Measurements from ENCODE around the gene CST6. TPM values are rescaled to one million over a fixed set of nuclear protein-coding genes. Genes with fewer than 3 reads are reported as not detected.
A peak's percentile ranks its signal among the peaks of the same experiment; 100 is the strongest.

CST6 gene
- total and polyA plus RNA-seq, 2 of the 4 experiments (the other 2 are of a cell fraction), result 0.54 to 3.0 TPM

GRCh38 chr11:66002648-66003225, 9.1 kb upstream of the CST6 start:
- CTCF ChIA-PET, result interaction anchor here (1.3 kb wide), 1 partner anchor 43 kb away, joined by 5 read pairs; no protein-coding TSS in a partner anchor
- peak overlapping the region; percentile 88 for H2BK5ac ChIP-seq (ENCODE audit: low read depth, low read length, poor library complexity, severe bottlenecking)
- intact Hi-C loops (cut with micrococcal nuclease) (loop anchor here (2.0 kb wide), 1 partner anchor 42 kb away; no protein-coding TSS in a partner anchor), in situ Hi-C loops (cut with MboI; ENCODE audit: low sequenced_read_pairs) (no loop called here), dilution Hi-C loops (cut with HindIII; ENCODE audit: low sequenced_read_pairs, unreplicated experiment) (no loop called here)
- H3K9me3 ChIP-seq (ENCODE audit: control insufficient read depth, insufficient read depth, low read length), result no peaks in the 10 kb centered on the region
- H3K9me1 ChIP-seq (ENCODE audit: insufficient read depth, low read length), result 0 out of 2 replicates have a peak, but pooled peaks cover 3% of the 10 kb centered on the region
- peak overlapping the region; percentile 99 for H2AK9ac ChIP-seq (replicated peaks; ENCODE audit: low read depth, low read length, poor library complexity)
- H2BK20ac ChIP-seq (ENCODE audit: low read depth, low read length), result no peak overlapping the region
- H3K23ac ChIP-seq (ENCODE audit: low read depth, low read length), result peak overlapping the region; percentile 96; the same call in 1 of the 2 replicates
- H2BK120ac ChIP-seq (ENCODE audit: low read depth, low read length), result peak overlapping the region; percentile 96
- H3K27me3 ChIP-seq (ENCODE audit: control insufficient read depth, insufficient read depth, low read length), result no peaks in the 10 kb centered on the region
- H4K8ac ChIP-seq (ENCODE audit: low read depth in 2 of 2, low read length in 2 of 2), result peak overlapping the region; percentile 77 to 100
- peaks cover 36 to 55% of the 10 kb centered on the region in 2 experiments for H3K79me1 ChIP-seq (ENCODE audit: low read depth in 1 of 2, low read length in 2 of 2)
- peak overlapping the region; percentile 98 for H3K14ac ChIP-seq (replicated peaks; ENCODE audit: low read depth, low read length)
- 0% methylated on average over 7 of the region's 40 CpGs; no CpG with 5 or more reads in 1 of the 2 experiments for WGBS, 2 experiments (ENCODE audit: extremely low coverage in 2 of 2, insufficient read length in 1 of 2)
- H2BK15ac ChIP-seq (ENCODE audit: low read depth, low read length), result no peak overlapping the region
- BruUV-seq (replicated peaks), result no TSS peak
- H3K56ac ChIP-seq (ENCODE audit: extremely low read depth, insufficient read depth, low read length), result peak overlapping the region; percentile 95
- DNase-seq, result peak; percentile 48
- H4K91ac ChIP-seq (ENCODE audit: insufficient read depth, low read depth, low read length), result peak overlapping the region; percentile 69
- peak; percentile 81 for ATAC-seq (ENCODE audit: low read depth)
- peak overlapping the region; percentile 91 for H3K4me2 ChIP-seq (ENCODE audit: low read depth, low read length)
- H3K27ac ChIP-seq (ENCODE audit: insufficient read depth, low read length), result peak overlapping the region; percentile 96
- H2AFZ ChIP-seq (replicated peaks; ENCODE audit: low read length, poor library complexity), result peak overlapping the region; percentile 100
- no peaks in the 10 kb centered on the region for H3K4me1 ChIP-seq (ENCODE audit: control insufficient read depth, insufficient read depth, low read length)
- peak overlapping the region; percentile 91 for H3K9ac ChIP-seq (ENCODE audit: low read depth, low read length)
- H3K36me3 ChIP-seq (ENCODE audit: control insufficient read depth, insufficient read depth, low read length), result peaks cover 31% of the 10 kb centered on the region
- POLR2A ChIA-PET (ENCODE audit: unreplicated experiment), result interaction anchor here (0.7 to 0.9 kb wide), 2 partner anchors 9 to 65 kb away, joined by 3 to 6 read pairs; partner anchors contain the start of gene CST6
- H3K4me3 ChIP-seq (ENCODE audit: insufficient read depth, low read depth, low read length), result peak overlapping the region; percentile 71
- H3K4ac ChIP-seq (ENCODE audit: low read depth, low read length), result peak overlapping the region; percentile 98
- H4K5ac ChIP-seq (ENCODE audit: low read depth, low read length), result peak overlapping the region; percentile 97
- peaks cover 11% of the 10 kb centered on the region for H4K20me1 ChIP-seq (ENCODE audit: insufficient read depth, low read length)
- H3K18ac ChIP-seq (ENCODE audit: low read depth, low read length), result peak overlapping the region; percentile 78; the same call in 1 of the 2 replicates
- peak overlapping the region; percentile 99 for H2AK5ac ChIP-seq (ENCODE audit: low read depth, low read length)
- TF ChIP-seq MAZ (IDR thresholded peaks at IDR 0.05; ENCODE audit: borderline replicate concordance, low read depth, low read length) (peak; percentile 66; the same call in 1 of the 2 replicates), BHLHE40 (IDR thresholded peaks at IDR 0.05; ENCODE audit: low read depth, low read length) (no peak), RCOR1 (IDR thresholded peaks at IDR 0.05; ENCODE audit: insufficient replicate concordance, low read length) (no peak), SMC3 (IDR thresholded peaks at IDR 0.05; ENCODE audit: low read depth, low read length) (no peak), RAD21 (IDR thresholded peaks at IDR 0.05; ENCODE audit: low read length) (no peak), FOS (IDR thresholded peaks at IDR 0.05; ENCODE audit: low read depth, low read length) (no peak), NFE2L2 (IDR thresholded peaks at IDR 0.05; ENCODE audit: low read depth, low read length) (no peak), MXI1 (IDR thresholded peaks at IDR 0.05; ENCODE audit: borderline replicate concordance, low read depth, low read length) (peak; percentile 59; the same call in 1 of the 2 replicates), CHD1 (IDR thresholded peaks at IDR 0.05; ENCODE audit: low read depth, low read length) (0 out of 2 replicates have a peak, but pooled peaks have one; percentile 6), CEBPB (IDR thresholded peaks at IDR 0.05; ENCODE audit: low read depth, low read length) (peak; percentile 44; the same call in 1 of the 2 replicates), POLR2A (IDR thresholded peaks at IDR 0.05; ENCODE audit: low read depth, low read length) (no peak)
- TF ChIP-seq, protein P1, sequence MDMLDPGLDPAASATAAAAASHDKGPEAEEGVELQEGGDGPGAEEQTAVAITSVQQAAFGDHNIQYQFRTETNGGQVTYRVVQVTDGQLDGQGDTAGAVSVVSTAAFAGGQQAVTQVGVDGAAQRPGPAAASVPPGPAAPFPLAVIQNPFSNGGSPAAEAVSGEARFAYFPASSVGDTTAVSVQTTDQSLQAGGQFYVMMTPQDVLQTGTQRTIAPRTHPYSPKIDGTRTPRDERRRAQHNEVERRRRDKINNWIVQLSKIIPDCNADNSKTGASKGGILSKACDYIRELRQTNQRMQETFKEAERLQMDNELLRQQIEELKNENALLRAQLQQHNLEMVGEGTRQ (IDR thresholded peaks at IDR 0.05; ENCODE audit: low read depth, low read length), result no peak
- TF ChIP-seq, protein P2, sequence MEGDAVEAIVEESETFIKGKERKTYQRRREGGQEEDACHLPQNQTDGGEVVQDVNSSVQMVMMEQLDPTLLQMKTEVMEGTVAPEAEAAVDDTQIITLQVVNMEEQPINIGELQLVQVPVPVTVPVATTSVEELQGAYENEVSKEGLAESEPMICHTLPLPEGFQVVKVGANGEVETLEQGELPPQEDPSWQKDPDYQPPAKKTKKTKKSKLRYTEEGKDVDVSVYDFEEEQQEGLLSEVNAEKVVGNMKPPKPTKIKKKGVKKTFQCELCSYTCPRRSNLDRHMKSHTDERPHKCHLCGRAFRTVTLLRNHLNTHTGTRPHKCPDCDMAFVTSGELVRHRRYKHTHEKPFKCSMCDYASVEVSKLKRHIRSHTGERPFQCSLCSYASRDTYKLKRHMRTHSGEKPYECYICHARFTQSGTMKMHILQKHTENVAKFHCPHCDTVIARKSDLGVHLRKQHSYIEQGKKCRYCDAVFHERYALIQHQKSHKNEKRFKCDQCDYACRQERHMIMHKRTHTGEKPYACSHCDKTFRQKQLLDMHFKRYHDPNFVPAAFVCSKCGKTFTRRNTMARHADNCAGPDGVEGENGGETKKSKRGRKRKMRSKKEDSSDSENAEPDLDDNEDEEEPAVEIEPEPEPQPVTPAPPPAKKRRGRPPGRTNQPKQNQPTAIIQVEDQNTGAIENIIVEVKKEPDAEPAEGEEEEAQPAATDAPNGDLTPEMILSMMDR (conservative IDR thresholded peaks at IDR 0.05; ENCODE audit: low read depth, low read length), result peak; percentile 23; the same call in 1 of the 2 replicates
- TF ChIP-seq, protein P3, sequence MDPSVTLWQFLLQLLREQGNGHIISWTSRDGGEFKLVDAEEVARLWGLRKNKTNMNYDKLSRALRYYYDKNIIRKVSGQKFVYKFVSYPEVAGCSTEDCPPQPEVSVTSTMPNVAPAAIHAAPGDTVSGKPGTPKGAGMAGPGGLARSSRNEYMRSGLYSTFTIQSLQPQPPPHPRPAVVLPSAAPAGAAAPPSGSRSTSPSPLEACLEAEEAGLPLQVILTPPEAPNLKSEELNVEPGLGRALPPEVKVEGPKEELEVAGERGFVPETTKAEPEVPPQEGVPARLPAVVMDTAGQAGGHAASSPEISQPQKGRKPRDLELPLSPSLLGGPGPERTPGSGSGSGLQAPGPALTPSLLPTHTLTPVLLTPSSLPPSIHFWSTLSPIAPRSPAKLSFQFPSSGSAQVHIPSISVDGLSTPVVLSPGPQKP (IDR thresholded peaks at IDR 0.05; ENCODE audit: borderline replicate concordance, low read depth, low read length), result no peak

All from IMR-90 (cell line).